HG02798 (cell line): ENCODE data around the gene GRIA4.

Source experiments
- ATAC-seq: cut with Tn5 transposase; IDR thresholded peaks from one replicate; pipeline ENCODE4 v1.9.1; 2021; ENCODE audit warnings: mild to moderate bottlenecking; ENCODE audit not compliant: unreplicated experiment, poor library complexity

Gene GRIA4

DNA sequence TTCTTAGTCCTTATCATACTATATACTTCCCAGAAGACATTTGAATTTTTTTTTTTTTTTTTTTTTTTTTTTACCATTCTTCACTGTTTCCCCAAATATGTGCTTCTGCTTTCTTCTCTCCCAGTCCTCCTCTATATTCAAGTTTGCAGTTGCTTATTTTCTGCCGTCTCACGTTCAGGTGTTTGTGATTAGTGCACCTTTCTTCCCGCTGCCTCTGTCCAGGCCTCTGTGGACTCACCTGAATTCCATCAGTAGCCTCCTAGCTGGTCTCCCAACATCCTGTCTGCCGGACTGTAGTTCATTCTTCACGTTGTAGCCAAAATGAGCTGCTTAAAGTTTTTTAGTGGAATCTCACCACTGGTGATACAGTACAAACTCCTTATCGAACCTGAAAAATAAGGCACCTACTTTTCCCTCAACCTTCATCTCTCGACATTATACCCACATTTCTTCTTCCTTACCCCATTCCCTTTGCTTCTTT, 413.0 kb downstream of the GRIA4 start:
- no peak for ATAC-seq

DNA sequence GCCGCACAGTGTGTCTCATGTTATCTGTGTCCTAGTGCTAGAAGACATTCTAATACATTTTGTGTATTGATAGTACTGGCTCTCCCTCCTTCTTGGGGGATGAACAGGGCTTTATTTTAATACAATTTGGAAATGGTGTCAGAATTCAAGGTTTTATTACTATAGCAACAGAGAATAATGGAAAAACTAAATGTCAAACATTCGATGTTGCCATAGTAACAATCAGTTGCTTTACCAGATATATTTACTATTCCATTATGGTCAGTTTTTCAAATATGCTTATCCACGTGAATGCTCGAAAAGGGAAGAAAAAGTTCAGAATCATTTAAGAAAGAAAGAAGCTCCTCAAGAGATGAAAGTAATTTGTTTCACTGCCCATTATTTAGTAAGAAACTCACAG, 420.7 kb downstream of the GRIA4 start:
- ATAC-seq: no peak

DNA sequence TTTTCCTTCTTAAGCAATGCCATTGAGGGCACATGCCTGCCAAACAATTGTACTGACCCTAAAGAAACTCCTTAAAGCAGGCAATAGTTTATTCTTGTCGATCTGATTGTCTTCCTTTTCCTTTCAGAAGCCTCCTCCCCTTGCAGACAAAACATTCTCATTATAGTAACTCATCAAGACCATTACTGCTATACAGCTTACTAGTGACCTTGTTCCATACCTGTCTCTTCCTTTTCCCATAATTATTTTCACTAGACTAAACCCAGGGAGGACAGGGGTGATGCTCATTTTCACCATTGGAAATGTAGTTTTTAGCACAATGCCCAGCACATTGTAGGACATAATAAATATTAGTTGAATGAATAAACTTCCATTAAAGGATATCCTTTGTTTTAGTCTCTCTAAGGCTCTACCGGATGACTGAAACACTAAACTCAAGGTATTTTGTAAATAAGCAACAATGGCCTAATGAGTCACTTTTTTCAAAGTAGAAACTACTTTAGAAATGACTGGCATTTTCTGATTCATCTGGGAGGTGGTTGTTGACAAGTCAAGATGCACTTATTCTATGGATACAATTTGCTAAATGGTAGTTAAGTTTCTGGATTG, 421.4 kb downstream of the GRIA4 start:
- ATAC-seq: no peak
